HG03460 (cell line): ENCODE results near the gene ZNF331.

Experiments used
- ATAC-seq: cut with Tn5 transposase; IDR thresholded peaks from one replicate; pipeline ENCODE4 v1.9.1; 2021; ENCODE audit not compliant: unreplicated experiment

ZNF331 gene

GRCh38 chr19:53520547-53521372, 17.2 kb upstream of the ZNF331 start:
- peak; percentile 98 for ATAC-seq

- no peak for ATAC-seq
Measured at GRCh38 chr19:53521373-53522202, 16.4 kb upstream of the ZNF331 start.

DNA sequence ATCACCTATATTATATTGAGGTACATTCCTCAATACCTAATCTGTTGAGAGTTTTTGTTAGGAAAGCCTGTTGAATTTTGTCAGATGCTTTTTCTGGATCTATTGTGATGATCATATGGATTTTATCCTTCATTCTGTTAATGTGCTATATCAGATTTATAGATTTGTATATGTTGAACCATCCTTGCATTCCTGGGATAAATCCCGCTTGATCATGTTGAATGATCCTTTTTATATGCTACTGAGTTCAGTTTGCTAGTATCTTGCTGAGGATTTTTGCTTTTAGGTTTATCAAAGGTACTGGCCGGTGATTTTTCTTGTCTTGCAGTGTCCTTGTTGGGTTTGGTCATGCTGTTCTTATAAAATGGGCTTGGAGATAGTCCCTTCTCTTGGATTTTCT, 12.0 kb upstream of the ZNF331 start:
- no peak for ATAC-seq

GRCh38 chr19:53530622-53531021, 7.3 kb upstream of the ZNF331 start:
- no peak for ATAC-seq

DNA sequence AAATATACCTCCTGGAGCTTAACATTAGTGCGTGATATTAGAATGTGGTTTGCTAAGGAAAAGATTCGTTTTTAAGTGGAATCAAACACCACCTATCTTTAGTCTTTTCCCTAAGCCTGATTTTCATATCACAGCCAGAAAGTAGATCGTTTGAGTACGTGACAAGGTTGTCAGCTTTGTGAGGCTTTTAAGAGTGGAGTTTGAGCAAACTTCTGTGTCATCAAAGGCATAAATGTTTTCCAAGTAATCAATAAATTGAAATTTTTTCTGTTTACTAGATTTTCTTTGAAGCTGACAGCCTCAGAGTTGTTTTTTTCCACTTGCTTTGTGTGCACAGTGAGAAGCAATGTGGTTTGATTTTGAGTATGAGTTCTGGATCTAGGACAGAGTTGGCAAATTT, 6.5 kb upstream of the ZNF331 start:
- ATAC-seq: no peak

DNA sequence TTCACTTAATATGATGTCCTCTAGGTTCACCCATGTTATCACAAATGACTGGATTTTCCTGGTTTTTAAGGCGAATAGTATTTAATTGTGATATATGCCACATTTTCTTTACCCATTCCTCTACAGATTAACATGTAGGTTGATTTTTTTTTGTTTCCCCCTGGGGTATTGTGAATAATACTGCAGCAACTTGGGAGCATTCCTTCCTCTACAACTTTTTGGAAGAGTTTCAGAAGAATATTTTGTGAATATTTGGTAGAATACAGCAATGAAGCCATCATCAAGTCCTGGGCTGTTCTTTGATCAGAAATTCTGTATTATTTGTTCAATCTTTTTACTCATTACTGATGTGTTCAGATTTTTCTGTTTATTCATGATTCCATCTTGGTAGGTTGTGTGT, 5.6 kb upstream of the ZNF331 start:
- no peak for ATAC-seq

GRCh38 chr19:53536225-53536548, 1.8 kb upstream of the ZNF331 start:
- no peak for ATAC-seq

DNA sequence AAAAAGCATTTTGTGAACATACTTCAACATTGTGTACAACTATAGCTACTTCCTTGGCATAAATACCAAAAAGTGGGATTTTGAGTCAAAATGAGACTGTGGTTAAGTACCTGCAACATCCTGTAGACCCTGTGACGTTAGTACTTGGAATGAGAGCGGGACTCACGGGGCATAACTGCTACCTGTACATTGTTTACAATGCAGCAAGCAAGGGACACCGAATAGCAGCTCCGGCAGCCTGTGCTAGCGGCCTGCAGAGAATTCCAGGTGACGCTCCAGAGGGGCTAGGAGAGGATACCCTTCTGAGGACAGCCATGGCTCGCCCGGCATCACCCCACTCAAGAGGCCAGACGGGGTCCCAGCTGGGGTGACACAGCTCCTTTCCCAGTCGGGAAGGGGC, 824 bp upstream of the ZNF331 start:
- peak; percentile 5 for ATAC-seq

- ATAC-seq: peak; percentile 8
Measured at GRCh38 chr19:53538378-53539109, 599 bp downstream of the ZNF331 start.

- ATAC-seq: no peak
Measured at GRCh38 chr19:53540091-53540490, 2.1 kb downstream of the ZNF331 start.

DNA sequence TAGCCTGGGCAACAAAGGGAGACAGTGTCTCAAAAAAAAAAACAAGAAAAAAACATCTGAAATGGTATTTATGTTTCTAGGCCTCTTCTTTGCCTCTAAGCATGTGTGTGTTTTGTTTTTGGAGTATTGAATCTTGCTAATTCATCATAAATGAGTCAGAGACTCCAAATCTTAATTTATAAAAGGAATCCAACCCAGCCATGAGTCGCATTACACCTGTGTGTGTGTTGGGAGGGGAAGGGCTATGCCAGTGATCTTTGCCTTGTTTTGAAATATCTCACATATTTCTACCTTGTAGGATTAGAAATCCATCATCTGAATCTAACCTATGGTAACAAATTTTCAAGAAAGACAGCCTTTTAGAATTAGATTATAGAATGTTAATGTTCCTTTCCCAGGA, 4.0 kb downstream of the ZNF331 start:
- ATAC-seq: no peak

GRCh38 chr19:53545271-53546065, 7.5 kb downstream of the ZNF331 start:
- no peak for ATAC-seq

GRCh38 chr19:53546758-53547513, 9.0 kb downstream of the ZNF331 start:
- no peak for ATAC-seq

- no peak for ATAC-seq
Measured at GRCh38 chr19:53549340-53549739, 11.4 kb downstream of the ZNF331 start.

GRCh38 chr19:53552001-53552721, 14.2 kb downstream of the ZNF331 start:
- no peak for ATAC-seq

GRCh38 chr19:53553156-53553555, 15.2 kb downstream of the ZNF331 start:
- ATAC-seq: no peak

- ATAC-seq: peak; percentile 56
Measured at GRCh38 chr19:53553865-53554791, 16.2 kb downstream of the ZNF331 start.

- ATAC-seq: peak; percentile 30
Measured at GRCh38 chr19:53554804-53555203, 16.9 kb downstream of the ZNF331 start.
